ENCODE measurements around the gene UBL7. TPM values are rescaled to one million over a fixed set of nuclear protein-coding genes. Genes with fewer than 3 reads are reported as not detected.

Gene UBL7
- total RNA-seq, 1 donor from 2014 or later, result 39.8 TPM

- Histone ChIP-seq H3K27me3 (no peaks in the 10 kb centered on the region), H3K4me1 (peaks cover 6% of the 10 kb centered on the region), H3K9me3 (no peaks in the 10 kb centered on the region), H3K4me3 (no peak overlapping the region), H3K27ac (no peak overlapping the region), H3K36me3 (no peaks in the 10 kb centered on the region)
- no peak for DNase-seq (ENCODE audit: extremely low spot score in 2 of 2)
- intact Hi-C loops (cut with DNase I), result no loop called here
- no peak for TF ChIP-seq POLR2A (IDR thresholded peaks at IDR 0.05)
- no peak for TF ChIP-seq POLR2AphosphoS5 (IDR thresholded peaks at IDR 0.05; ENCODE audit: insufficient read depth in 1 of 2, low read depth in 1 of 2)
- TF ChIP-seq CTCF (IDR thresholded peaks at IDR 0.05), result no peak
Measured at GRCh38 chr15:74426404-74427281, 34.3 kb downstream of the UBL7 start.

GRCh38 chr15:74425630-74426029, 35.3 kb downstream of the UBL7 start:
- Histone ChIP-seq H3K9me3 (no peaks in the 10 kb centered on the region), H3K27me3 (no peaks in the 10 kb centered on the region), H3K4me3 (no peak overlapping the region), H3K27ac (no peak overlapping the region), H3K36me3 (no peaks in the 10 kb centered on the region), H3K4me1 (peaks cover 6% of the 10 kb centered on the region)
- DNase-seq (ENCODE audit: extremely low spot score in 2 of 2), result no peak
- TF ChIP-seq POLR2A (IDR thresholded peaks at IDR 0.05), result no peak
- TF ChIP-seq CTCF (IDR thresholded peaks at IDR 0.05), result no peak
- TF ChIP-seq POLR2AphosphoS5 (IDR thresholded peaks at IDR 0.05; ENCODE audit: insufficient read depth in 1 of 2, low read depth in 1 of 2), result no peak
- intact Hi-C loops (cut with DNase I), result no loop called here

GRCh38 chr15:74424901-74425528, 35.9 kb downstream of the UBL7 start:
- H3K4me3 ChIP-seq, result no peak overlapping the region
- H3K36me3 ChIP-seq, result no peaks in the 10 kb centered on the region
- TF ChIP-seq CTCF (IDR thresholded peaks at IDR 0.05) (no peak), POLR2A (IDR thresholded peaks at IDR 0.05) (no peak), POLR2AphosphoS5 (IDR thresholded peaks at IDR 0.05; ENCODE audit: insufficient read depth in 1 of 2, low read depth in 1 of 2) (no peak)
- H3K9me3 ChIP-seq, result no peaks in the 10 kb centered on the region
- H3K27ac ChIP-seq, result no peak overlapping the region
- intact Hi-C loops (cut with DNase I), result no loop called here
- DNase-seq (ENCODE audit: extremely low spot score in 2 of 2), result no peak
- H3K4me1 ChIP-seq, result peaks cover 6% of the 10 kb centered on the region
- H3K27me3 ChIP-seq, result no peaks in the 10 kb centered on the region

GRCh38 chr15:74423431-74424257, 37.3 kb downstream of the UBL7 start:
- TF ChIP-seq POLR2AphosphoS5 (IDR thresholded peaks at IDR 0.05; ENCODE audit: insufficient read depth in 1 of 2, low read depth in 1 of 2) (no peak), CTCF (IDR thresholded peaks at IDR 0.05) (no peak), POLR2A (IDR thresholded peaks at IDR 0.05) (no peak)
- no peak for DNase-seq (ENCODE audit: extremely low spot score in 2 of 2)
- Histone ChIP-seq H3K4me1 (peaks cover 6% of the 10 kb centered on the region), H3K9me3 (no peaks in the 10 kb centered on the region), H3K27ac (no peak overlapping the region), H3K36me3 (no peaks in the 10 kb centered on the region), H3K27me3 (no peaks in the 10 kb centered on the region), H3K4me3 (no peak overlapping the region)
- intact Hi-C loops (cut with DNase I), result no loop called here
